IMR-90 (cell line): ENCODE data around the gene TFEB. TPM values are rescaled to one million over a fixed set of nuclear protein-coding genes. Genes with fewer than 3 reads are reported as not detected.

Experiments
- ATAC-seq: fragments of 200-7000 bp; cut with Tn5 transposase; 2 replicates; pipeline ENCODE4 v1.9.1; 2020; ENCODE audit warnings: low read depth, mild to moderate bottlenecking, moderate library complexity
- BruUV-seq: library from RNA; stranded (reverse); fragments of 400-500 nt; replicated peaks from 2 replicates; lab custom pipeline; 2021; lab: Mats Ljungman, UMichigan
- CTCF ChIA-PET: fragments of 300-600 bp; formaldehyde crosslinking; extraction: SDS; loops from one replicate; lab custom pipeline; 2021; ENCODE audit warnings: antibody characterized with exemption; lab: Yijun Ruan, JAX
- POLR2A ChIA-PET: fragments of 300-600 bp; sonication (Branson Sonifier 250); formaldehyde crosslinking; loops from one replicate; lab custom pipeline; 2022; ENCODE audit warnings: antibody characterized with exemption; ENCODE audit not compliant: unreplicated experiment; lab: Charles Lee
- DNase-seq: peaks from one replicate; pipeline ENCODE4 v3.0.0; 2013
- H2AFZ ChIP-seq: replicated peaks from 2 replicates; pipeline ENCODE3; 2013; ENCODE audit warnings: low read length, mild to moderate bottlenecking; ENCODE audit not compliant: poor library complexity
- H2AK5ac ChIP-seq: 2 replicates; pipeline ENCODE4 v1.6.1; 2013; ENCODE audit warnings: low read depth, low read length, inconsistent platforms
- H2AK9ac ChIP-seq: replicated peaks from 2 replicates; pipeline ENCODE3; 2013; ENCODE audit warnings: mild to moderate bottlenecking, low read depth, low read length, moderate library complexity; ENCODE audit not compliant: poor library complexity
- H2BK120ac ChIP-seq: 2 replicates; pipeline ENCODE4 v1.6.1; 2013; ENCODE audit warnings: low read depth, low read length, inconsistent platforms
- H2BK15ac ChIP-seq: 3 replicates; pipeline ENCODE4 v1.6.1; 2013; ENCODE audit warnings: low read depth, low read length, inconsistent platforms
- H2BK20ac ChIP-seq: 2 replicates; pipeline ENCODE4 v1.6.1; 2013; ENCODE audit warnings: low read depth, mild to moderate bottlenecking, inconsistent platforms, low read length, moderate library complexity
- H2BK5ac ChIP-seq: 2 replicates; pipeline ENCODE4 v1.6.1; 2013; ENCODE audit warnings: mild to moderate bottlenecking, low read depth, low read length, inconsistent platforms; ENCODE audit not compliant: poor library complexity, severe bottlenecking
- H3K14ac ChIP-seq: replicated peaks from 2 replicates; pipeline ENCODE4 v1.6.1; 2013; ENCODE audit warnings: low read depth, low read length, inconsistent platforms
- H3K18ac ChIP-seq: 2 replicates; pipeline ENCODE4 v1.6.1; 2013; ENCODE audit warnings: low read depth, low read length, control low read depth
- H3K23ac ChIP-seq: 2 replicates; pipeline ENCODE4 v1.6.1; 2013; ENCODE audit warnings: low read depth, low read length, inconsistent platforms
- H3K27ac ChIP-seq: 2 replicates; pipeline ENCODE4 v1.5.1; 2013; ENCODE audit warnings: mild to moderate bottlenecking, control low read depth, low read length; ENCODE audit not compliant: insufficient read depth
- H3K27me3 ChIP-seq: 2 replicates; pipeline ENCODE4 v1.6.1; 2013; ENCODE audit warnings: low read length; ENCODE audit not compliant: control insufficient read depth, insufficient read depth
- H3K36me3 ChIP-seq: 2 replicates; pipeline ENCODE4 v1.6.1; 2013; ENCODE audit warnings: low read length, mixed read lengths; ENCODE audit not compliant: control insufficient read depth, insufficient read depth
- H3K4ac ChIP-seq: 2 replicates; pipeline ENCODE4 v1.6.1; 2013; ENCODE audit warnings: low read depth, low read length, inconsistent platforms
- H3K4me1 ChIP-seq: 2 replicates; pipeline ENCODE4 v1.6.1; 2013; ENCODE audit warnings: low read length, mixed read lengths; ENCODE audit not compliant: control insufficient read depth, insufficient read depth
- H3K4me2 ChIP-seq: 2 replicates; pipeline ENCODE4 v1.6.1; 2013; ENCODE audit warnings: low read depth, mild to moderate bottlenecking, control low read depth, low read length, moderate library complexity
- H3K4me3 ChIP-seq: 2 replicates; pipeline ENCODE4 v1.5.1; 2013; ENCODE audit warnings: low read depth, mild to moderate bottlenecking, control low read depth, low read length, moderate library complexity; ENCODE audit not compliant: insufficient read depth
- H3K56ac ChIP-seq: 2 replicates; pipeline ENCODE4 v1.6.1; 2013; ENCODE audit warnings: low read length, inconsistent platforms; ENCODE audit not compliant: insufficient read depth; ENCODE audit errors: extremely low read depth
- H3K79me1 ChIP-seq, 2 experiments: 2 replicates each; pipeline ENCODE4 v1.6.1; 2013; ENCODE audit warnings: low read length in 2 of 2, inconsistent platforms in 1 of 2, low read depth in 1 of 2
- H3K9ac ChIP-seq: 2 replicates; pipeline ENCODE4 v1.6.1; 2013; ENCODE audit warnings: low read depth, low read length, control low read depth
- H3K9me1 ChIP-seq: 2 replicates; pipeline ENCODE4 v1.6.1; 2013; ENCODE audit warnings: low read length, inconsistent platforms; ENCODE audit not compliant: insufficient read depth
- H3K9me3 ChIP-seq: 2 replicates; pipeline ENCODE4 v1.6.1; 2013; ENCODE audit warnings: low read length; ENCODE audit not compliant: control insufficient read depth, insufficient read depth
- H4K20me1 ChIP-seq: 2 replicates; pipeline ENCODE4 v1.6.1; 2013; ENCODE audit warnings: low read length, inconsistent platforms; ENCODE audit not compliant: insufficient read depth
- H4K5ac ChIP-seq: 2 replicates; pipeline ENCODE4 v1.6.1; 2013; ENCODE audit warnings: mild to moderate bottlenecking, low read depth, low read length, control low read depth
- H4K8ac ChIP-seq, 2 experiments: 2 replicates each; pipeline ENCODE4 v1.6.1; 2013; ENCODE audit warnings: low read depth in 2 of 2, low read length in 2 of 2, control low read depth in 1 of 2, inconsistent platforms in 1 of 2
- H4K91ac ChIP-seq: 2 replicates; pipeline ENCODE4 v1.6.1; 2013; ENCODE audit warnings: low read depth, low read length, inconsistent platforms; ENCODE audit not compliant: insufficient read depth
- BHLHE40 ChIP-seq: fragments of 150-350 bp; IDR thresholded peaks from 2 replicates; pipeline ENCODE4 v1.6.1; 2016; ENCODE audit warnings: mild to moderate bottlenecking, low read depth, low read length
- CEBPB ChIP-seq: IDR thresholded peaks from 2 replicates; pipeline ENCODE4 v1.6.1; 2012; ENCODE audit warnings: low read depth, low read length, improper control_type of control experiment
- CHD1 ChIP-seq: IDR thresholded peaks from 2 replicates; pipeline ENCODE4 v1.6.1; 2012; ENCODE audit warnings: low read depth, low read length, improper control_type of control experiment
- FOS ChIP-seq: fragments of 150-350 bp; IDR thresholded peaks from 2 replicates; pipeline ENCODE4 v1.6.1; 2016; ENCODE audit warnings: low read depth, low read length
- MAFK ChIP-seq: IDR thresholded peaks from 2 replicates; pipeline ENCODE4 v1.6.1; 2012; ENCODE audit warnings: low read depth, low read length, improper control_type of control experiment
- MAZ ChIP-seq: IDR thresholded peaks from 2 replicates; pipeline ENCODE4 v1.6.1; 2012; ENCODE audit warnings: low read depth, mild to moderate bottlenecking, low read length, improper control_type of control experiment, moderate library complexity, borderline replicate concordance
- MXI1 ChIP-seq: IDR thresholded peaks from 2 replicates; pipeline ENCODE4 v1.6.1; 2012; ENCODE audit warnings: low read depth, mild to moderate bottlenecking, low read length, moderate library complexity, borderline replicate concordance
- NFE2L2 ChIP-seq: fragments of 150-350 bp; IDR thresholded peaks from 2 replicates; pipeline ENCODE4 v1.6.1; 2016; ENCODE audit warnings: low read depth, mild to moderate bottlenecking, low read length
- POLR2A ChIP-seq: IDR thresholded peaks from 2 replicates; pipeline ENCODE4 v1.6.1; 2012; ENCODE audit warnings: mild to moderate bottlenecking, low read depth, low read length
- RAD21 ChIP-seq: IDR thresholded peaks from 2 replicates; pipeline ENCODE4 v1.6.1; 2012; ENCODE audit warnings: low read length, improper control_type of control experiment
- RCOR1 ChIP-seq: IDR thresholded peaks from 2 replicates; pipeline ENCODE4 v1.6.1; 2012; ENCODE audit warnings: mild to moderate bottlenecking, low read length, improper control_type of control experiment; ENCODE audit not compliant: insufficient replicate concordance
- RFX5 ChIP-seq: IDR thresholded peaks from 2 replicates; pipeline ENCODE4 v1.8.0; 2012; ENCODE audit warnings: low read depth, mild to moderate bottlenecking, low read length, moderate library complexity
- SMC3 ChIP-seq: fragments of 150-350 bp; IDR thresholded peaks from 2 replicates; pipeline ENCODE4 v1.6.1; 2016; ENCODE audit warnings: low read depth, mild to moderate bottlenecking, antibody characterized with exemption, low read length, moderate library complexity
- WGBS, 2 experiments: methylation state at CpG; one replicate each; pipeline versions ENCODE4 v1.1.5 to v1.1.7; 2013; ENCODE audit warnings: missing lambda C conversion rate in 2 of 2; ENCODE audit not compliant: insufficient read length in 1 of 2; ENCODE audit errors: extremely low coverage in 2 of 2; 5-methylcytosine and 5-hydroxymethylcytosine counted together
- dilution Hi-C: fragments of 300-500 bp; cut with HindIII; formaldehyde crosslinking; loops from one replicate; pipeline ENCODE4 v1.14.3; 2018; ENCODE audit warnings: low sequenced_read_pairs; ENCODE audit not compliant: unreplicated experiment
- in situ Hi-C: fragments of 300-500 bp; cut with MboI; formaldehyde crosslinking; loops from 3 replicates; pipeline ENCODE4 v1.14.3; 2019; ENCODE audit warnings: low sequenced_read_pairs, inconsistent platforms, mixed read lengths
- intact Hi-C: fragments of 100-400 bp; cut with micrococcal nuclease; formaldehyde crosslinking; loops from 2 replicates; pipeline ENCODE4 v1.10.0; 2022
- polyA plus RNA-seq, 3 experiments: library from polyadenylated mRNA; depleted of rRNA; stranded (reverse); fragments of >200 nt; gene quantifications; 2 replicates each; pipeline ENCODE4 v1.2.3, GENCODE V29; 2012; ENCODE audit warnings: low replicate concordance in 1 of 3
- total RNA-seq: library from RNA; depleted of rRNA; stranded (reverse); fragments of >200 nt; gene quantifications from 2 replicates; pipeline ENCODE4 v1.2.3, GENCODE V29; 2012
- TF ChIP-seq, protein P1 (sequence below): fragments of 150-350 bp; IDR thresholded peaks from 2 replicates; pipeline ENCODE4 v1.6.1; 2017; ENCODE audit warnings: mild to moderate bottlenecking, antibody characterized with exemption, low read length, low read depth
- TF ChIP-seq, protein P2 (sequence below): conservative IDR thresholded peaks from 2 replicates; pipeline ENCODE4 v1.5.1; 2012; ENCODE audit warnings: mild to moderate bottlenecking, low read depth, low read length, improper control_type of control experiment

The TFEB gene
- total and polyA plus RNA-seq, 2 of the 4 experiments (the other 2 are of a cell fraction), result 4.5 to 4.9 TPM

DNA sequence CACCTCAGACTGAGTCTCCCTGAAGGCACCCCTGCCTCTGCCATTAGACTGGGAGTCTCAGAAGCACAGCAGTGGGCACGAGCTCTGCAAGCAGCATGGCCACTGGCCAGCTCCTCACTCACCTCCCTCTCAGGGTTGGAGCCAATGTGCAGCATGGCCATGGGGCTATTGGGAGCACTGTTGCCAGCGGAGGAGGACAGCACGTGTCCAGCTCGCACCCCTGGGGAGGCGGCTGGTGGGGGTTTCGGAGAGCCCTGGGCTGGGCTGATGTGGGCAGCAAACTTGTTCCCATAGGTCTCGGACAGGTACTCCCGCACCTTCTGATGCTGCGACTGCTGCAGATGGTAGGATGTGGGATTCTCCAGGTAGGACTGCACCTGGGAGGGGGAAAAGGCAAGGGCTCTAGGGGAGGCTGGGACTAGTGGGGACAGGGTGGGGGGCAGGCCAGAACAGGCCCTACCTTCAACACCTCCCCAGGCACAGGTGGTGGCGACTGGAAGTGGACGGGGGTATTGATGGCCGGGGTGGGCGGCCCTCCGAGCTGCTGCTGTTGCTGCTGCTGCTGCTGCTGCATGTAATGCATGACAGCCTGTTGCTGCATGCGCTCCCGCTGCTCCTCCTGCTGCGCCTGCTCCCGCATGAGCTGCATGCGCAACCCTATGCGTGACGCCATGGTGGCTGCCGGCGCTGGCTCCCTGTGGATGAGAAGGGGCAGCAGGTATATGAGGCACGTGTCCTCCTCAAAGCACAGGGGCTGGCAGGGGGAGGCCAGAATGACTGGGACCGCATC lies 44.7 kb downstream of the TFEB start:
- H3K56ac ChIP-seq, result no peak overlapping the region
- H3K4me1 ChIP-seq, result peaks cover 7% of the 10 kb centered on the region
- in situ Hi-C loops (no loop called here), intact Hi-C loops (no loop called here), dilution Hi-C loops (no loop called here)
- DNase-seq (no peak), ATAC-seq (no peak)
- no peaks in the 10 kb centered on the region for H3K36me3 ChIP-seq
- H3K4ac ChIP-seq, result no peak overlapping the region
- no peaks in the 10 kb centered on the region; the same call in 1 of the 2 replicates for H3K27me3 ChIP-seq
- no peak overlapping the region for H3K4me3 ChIP-seq
- H4K20me1 ChIP-seq, result no peaks in the 10 kb centered on the region; the same call in 1 of the 2 replicates
- no peak overlapping the region for H2BK120ac ChIP-seq
- no peak overlapping the region for H4K91ac ChIP-seq
- no peaks in the 10 kb centered on the region for H3K9me3 ChIP-seq
- ChIA-PET POLR2A (no interaction called here), CTCF (no interaction called here)
- no peaks in the 10 kb centered on the region for H3K79me1 ChIP-seq
- no peak overlapping the region for H3K23ac ChIP-seq
- no peak overlapping the region for H3K14ac ChIP-seq
- no peak overlapping the region for H2BK15ac ChIP-seq
- no peak overlapping the region for H2AK5ac ChIP-seq
- 87% methylated on average over 10 of the region's 25 CpGs; no CpG with 5 or more reads in 1 of the 2 experiments for WGBS, 2 experiments
- H4K5ac ChIP-seq, result no peak overlapping the region
- no peak overlapping the region for H2AFZ ChIP-seq
- H2BK5ac ChIP-seq, result no peak overlapping the region
- no peak overlapping the region for H3K27ac ChIP-seq
- H3K4me2 ChIP-seq, result no peak overlapping the region
- no peak overlapping the region for H3K9ac ChIP-seq
- H3K9me1 ChIP-seq, result 0 out of 2 replicates have a peak, but pooled peaks cover 2% of the 10 kb centered on the region
- no peak overlapping the region for H2BK20ac ChIP-seq
- no peak overlapping the region for H4K8ac ChIP-seq
- H3K18ac ChIP-seq, result no peak overlapping the region
- no peak for TF ChIP-seq CEBPB
- TF ChIP-seq, protein P1, sequence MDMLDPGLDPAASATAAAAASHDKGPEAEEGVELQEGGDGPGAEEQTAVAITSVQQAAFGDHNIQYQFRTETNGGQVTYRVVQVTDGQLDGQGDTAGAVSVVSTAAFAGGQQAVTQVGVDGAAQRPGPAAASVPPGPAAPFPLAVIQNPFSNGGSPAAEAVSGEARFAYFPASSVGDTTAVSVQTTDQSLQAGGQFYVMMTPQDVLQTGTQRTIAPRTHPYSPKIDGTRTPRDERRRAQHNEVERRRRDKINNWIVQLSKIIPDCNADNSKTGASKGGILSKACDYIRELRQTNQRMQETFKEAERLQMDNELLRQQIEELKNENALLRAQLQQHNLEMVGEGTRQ, result no peak
- no peak for TF ChIP-seq BHLHE40
- TF ChIP-seq, protein P2, sequence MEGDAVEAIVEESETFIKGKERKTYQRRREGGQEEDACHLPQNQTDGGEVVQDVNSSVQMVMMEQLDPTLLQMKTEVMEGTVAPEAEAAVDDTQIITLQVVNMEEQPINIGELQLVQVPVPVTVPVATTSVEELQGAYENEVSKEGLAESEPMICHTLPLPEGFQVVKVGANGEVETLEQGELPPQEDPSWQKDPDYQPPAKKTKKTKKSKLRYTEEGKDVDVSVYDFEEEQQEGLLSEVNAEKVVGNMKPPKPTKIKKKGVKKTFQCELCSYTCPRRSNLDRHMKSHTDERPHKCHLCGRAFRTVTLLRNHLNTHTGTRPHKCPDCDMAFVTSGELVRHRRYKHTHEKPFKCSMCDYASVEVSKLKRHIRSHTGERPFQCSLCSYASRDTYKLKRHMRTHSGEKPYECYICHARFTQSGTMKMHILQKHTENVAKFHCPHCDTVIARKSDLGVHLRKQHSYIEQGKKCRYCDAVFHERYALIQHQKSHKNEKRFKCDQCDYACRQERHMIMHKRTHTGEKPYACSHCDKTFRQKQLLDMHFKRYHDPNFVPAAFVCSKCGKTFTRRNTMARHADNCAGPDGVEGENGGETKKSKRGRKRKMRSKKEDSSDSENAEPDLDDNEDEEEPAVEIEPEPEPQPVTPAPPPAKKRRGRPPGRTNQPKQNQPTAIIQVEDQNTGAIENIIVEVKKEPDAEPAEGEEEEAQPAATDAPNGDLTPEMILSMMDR, result no peak
- TF ChIP-seq POLR2A, result no peak
- no peak for TF ChIP-seq MAZ
- TF ChIP-seq MXI1, result no peak
- TF ChIP-seq SMC3, result no peak
- TF ChIP-seq RFX5, result no peak
- TF ChIP-seq CHD1, result no peak
- TF ChIP-seq RAD21, result no peak
- no peak for TF ChIP-seq FOS
- TF ChIP-seq MAFK, result no peak
- TF ChIP-seq RCOR1, result no peak
- TF ChIP-seq NFE2L2, result no peak
- H2AK9ac ChIP-seq, result no peak overlapping the region
- BruUV-seq, result no TSS peak
